ENCODE measurements around the gene AOC2.
A peak's percentile ranks its signal among the peaks of the same experiment; 100 is the strongest.
"Not testable (repeated sequence)": the region's sequence is repeated elsewhere in the genome, so short reads cannot be mapped to it uniquely, and the experiment has no call there.

The AOC2 gene

DNA sequence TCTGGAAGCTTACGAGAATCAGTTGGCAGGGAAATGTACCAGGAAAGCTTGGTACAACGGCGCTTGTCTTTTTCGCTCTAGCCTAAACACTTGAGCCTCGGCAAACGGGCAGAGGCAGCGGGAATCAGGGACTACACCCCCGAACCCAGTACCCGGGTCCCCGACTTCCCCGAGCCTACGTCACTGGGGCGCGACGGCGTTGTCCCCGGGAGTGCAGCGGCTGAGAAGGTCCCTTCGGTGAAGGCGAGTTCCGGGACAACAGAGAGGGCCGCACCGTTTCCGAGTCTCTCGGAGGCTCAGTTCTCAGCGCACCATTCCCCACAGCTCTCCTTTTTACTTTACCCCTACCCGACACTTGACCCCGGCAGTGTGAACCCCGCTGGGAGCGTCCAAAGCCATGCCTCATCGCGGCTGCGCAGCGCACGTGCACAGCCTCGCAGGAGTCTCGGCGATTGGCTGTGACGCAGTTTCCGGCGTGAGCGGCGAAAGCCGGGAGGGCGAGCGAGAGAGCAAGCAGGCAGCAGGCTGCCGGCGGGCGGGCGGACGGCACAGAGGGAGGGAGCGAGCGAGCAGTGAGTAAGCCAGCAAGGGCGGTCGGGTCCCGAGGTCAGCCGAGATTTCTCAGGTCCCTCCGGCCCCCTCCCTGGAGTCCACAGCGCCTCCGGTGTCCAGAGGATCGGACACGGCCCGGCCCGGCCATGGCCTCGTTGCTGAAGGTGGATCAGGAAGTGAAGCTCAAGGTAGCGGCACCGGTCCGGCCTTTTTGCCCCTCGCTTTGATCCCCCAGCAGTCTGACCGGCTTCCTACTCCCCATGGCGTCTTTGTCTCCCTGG lies 11.2 kb upstream of the AOC2 start, which contains the start of gene PSME3:
TSS of gene PSME3 (plus strand) at position 464 of the 833 bp plus-strand sequence. CDS start at position 699, 235 bp downstream.
- DNase-seq (ENCODE audit: low spot score) = peak; percentile 94

DNA sequence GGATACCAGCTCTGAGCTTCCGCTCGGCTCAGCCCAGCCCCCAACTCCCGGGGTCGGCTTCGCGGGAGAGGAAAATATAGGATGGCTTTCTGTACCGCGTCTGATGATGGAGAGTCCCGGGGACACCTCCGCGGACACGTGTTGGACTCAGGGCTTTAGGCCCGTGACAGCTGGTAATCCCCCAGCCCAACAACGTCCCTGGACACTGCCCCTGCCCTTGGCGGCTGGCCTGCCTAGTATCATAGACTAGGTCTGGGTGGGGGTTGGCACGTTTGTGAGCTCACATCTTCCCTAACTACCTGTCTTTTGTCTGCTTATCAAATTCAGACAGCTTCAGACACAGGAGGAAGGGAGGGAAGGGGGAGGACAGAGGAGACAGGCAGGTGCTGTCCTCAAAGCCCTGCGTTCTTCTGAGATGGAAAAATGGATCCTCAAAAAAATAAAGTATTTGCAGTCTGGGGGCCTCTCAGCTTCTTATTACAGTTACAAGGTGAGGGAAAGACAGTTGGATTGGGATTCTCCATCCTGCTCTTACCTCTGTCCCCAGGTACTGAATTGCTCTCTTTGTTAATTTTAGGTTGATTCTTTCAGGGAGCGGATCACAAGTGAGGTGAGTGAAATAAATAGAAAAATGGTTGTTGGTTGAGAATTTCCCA lies 10.5 kb upstream of the AOC2 start:
- no peak for DNase-seq (ENCODE audit: low spot score)

DNA sequence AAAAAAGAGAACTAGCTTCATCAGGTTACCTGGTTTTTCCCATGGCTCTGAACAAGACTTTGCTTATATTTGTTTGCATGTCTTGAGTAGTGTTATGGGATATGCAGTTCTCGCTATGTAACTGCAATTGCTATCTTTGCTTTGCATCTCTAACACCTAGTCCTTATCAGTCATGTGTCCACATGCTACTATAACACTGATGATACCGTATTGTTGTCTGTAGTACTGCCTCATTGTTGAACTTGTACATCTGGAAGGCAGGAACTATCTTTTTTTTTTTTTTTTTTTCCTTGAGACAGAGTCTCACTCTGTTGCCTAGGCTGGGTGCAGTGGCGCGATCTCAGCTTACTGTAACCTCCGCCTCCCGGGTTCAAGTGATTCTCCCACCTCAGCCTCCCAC lies 8.6 kb upstream of the AOC2 start:
- no peak for DNase-seq (ENCODE audit: low spot score)

DNA sequence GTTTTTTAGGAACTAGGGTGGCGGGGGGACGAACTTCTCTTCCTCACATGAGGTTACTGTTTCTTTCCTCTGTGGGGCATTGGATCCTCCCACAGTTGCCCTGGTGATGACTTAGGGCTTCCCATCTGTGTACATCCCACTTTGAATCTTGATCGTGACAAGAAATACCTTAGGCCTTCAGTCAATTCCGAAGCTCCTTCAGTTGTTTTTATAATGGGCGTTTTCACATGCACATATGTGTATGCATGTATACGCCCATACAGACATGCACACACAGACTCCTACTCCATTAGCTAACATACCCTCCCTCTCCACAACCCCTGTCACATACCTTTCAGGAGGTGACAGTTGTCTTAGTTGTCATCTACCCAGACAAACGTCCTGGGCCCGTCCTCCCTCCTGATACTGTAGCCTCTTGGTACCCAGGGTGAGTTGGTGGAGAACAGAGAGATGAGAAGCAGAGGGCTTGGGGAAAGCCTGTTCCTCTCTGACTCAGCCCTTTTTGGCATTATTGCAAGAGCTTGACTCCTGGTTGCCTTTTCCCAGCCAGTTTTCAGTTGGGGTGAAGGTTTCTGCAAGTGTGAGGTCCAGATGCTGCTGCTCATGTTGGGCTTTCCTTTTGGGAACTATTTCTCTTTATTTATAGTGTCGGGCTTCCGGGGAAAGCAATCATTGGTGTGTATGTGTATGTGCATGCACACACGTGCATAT lies 2.2 kb upstream of the AOC2 start:
- no peak for DNase-seq (ENCODE audit: low spot score)

DNA sequence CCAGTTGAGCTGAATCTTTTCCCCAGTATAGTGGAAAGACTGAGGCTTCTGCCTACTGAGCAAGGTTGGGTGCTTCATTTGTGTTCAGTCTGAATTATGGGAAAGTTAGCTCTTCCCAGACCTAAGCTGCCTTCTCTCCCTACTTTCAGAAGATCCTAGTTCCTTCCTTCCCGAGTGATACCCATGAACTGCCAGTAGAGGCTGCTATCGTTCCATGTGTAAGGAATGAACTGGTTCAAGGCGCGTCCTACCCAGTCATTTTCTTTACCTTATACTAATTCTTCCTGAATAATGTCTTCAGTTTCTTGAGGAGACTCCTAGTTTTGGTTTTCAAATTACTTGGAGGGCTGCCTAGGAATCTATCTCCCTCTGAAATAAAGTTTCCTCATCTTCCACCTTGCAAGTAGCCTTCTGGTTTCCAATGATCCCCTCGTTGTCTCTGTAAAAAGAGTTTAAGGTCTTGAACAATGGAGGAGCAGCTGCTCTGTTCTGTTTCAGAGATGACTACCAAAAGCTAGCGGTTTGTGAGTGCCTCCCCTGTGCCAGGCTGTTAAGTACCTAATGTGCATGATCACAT lies 934 bp upstream of the AOC2 start:
- peak; percentile 43 for DNase-seq (ENCODE audit: low spot score)

DNA sequence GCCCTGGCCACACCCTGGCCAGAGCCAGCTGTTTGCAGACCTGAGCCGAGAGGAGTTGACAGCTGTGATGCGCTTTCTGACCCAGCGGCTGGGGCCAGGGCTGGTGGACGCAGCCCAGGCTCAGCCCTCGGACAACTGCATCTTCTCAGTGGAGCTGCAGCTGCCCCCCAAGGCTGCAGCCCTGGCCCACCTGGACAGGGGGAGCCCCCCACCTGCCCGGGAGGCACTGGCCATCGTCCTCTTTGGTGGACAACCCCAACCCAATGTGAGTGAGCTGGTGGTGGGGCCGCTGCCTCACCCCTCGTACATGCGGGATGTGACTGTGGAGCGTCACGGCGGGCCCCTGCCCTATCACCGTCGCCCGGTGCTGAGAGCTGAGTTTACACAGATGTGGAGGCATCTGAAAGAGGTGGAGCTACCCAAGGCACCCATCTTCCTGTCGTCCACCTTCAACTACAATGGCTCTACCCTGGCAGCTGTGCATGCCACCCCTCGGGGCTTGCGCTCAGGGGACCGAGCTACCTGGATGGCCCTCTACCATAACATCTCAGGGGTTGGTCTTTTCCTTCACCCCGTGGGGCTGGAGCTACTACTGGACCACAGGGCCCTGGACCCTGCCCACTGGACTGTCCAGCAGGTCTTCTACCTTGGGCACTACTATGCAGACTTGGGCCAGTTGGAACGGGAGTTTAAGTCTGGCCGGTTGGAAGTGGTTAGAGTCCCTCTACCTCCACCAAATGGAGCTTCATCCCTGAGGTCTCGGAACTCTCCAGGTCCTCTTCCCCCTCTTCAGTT lies 578 bp downstream of the AOC2 start:
- no peak for DNase-seq (ENCODE audit: low spot score)

DNA sequence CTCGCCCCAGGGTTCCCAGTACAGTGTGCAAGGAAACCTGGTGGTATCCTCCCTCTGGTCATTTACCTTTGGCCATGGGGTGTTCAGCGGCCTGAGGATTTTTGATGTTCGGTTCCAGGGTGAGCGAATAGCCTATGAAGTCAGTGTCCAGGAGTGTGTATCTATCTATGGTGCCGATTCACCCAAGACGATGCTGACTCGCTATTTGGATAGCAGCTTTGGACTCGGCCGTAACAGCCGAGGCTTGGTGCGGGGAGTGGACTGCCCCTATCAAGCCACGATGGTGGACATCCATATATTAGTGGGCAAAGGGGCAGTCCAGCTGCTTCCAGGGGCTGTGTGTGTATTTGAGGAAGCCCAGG lies 1.2 kb downstream of the AOC2 start:
- no peak for DNase-seq (ENCODE audit: low spot score)

DNA sequence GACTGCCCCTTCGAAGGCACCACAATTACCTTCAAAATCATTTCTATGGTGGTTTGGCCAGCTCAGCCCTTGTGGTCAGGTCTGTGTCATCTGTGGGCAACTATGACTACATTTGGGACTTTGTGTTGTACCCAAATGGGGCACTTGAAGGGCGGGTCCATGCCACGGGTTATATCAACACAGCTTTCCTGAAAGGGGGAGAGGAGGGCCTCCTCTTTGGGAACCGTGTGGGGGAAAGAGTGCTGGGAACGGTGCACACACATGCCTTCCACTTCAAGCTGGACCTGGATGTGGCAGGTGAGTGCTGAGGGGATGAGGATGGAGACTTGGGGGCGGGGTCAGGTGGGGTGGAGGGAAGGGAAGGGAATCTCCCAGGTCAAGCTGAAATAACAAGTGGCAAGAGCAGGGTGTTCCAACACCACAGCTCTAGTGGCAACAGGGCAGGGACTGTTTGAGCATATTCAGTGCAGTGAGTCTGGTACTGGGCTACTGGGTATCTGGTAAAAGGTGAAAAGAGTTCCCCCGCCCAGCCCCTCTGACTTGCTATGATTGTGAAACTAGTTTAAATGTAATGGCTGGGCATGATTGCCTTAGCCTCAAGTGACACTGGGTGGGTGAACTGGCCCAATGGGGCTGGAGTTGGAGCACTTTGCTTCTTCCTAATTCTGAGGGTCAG lies 1.7 kb downstream of the AOC2 start:
- no peak for DNase-seq (ENCODE audit: low spot score)

DNA sequence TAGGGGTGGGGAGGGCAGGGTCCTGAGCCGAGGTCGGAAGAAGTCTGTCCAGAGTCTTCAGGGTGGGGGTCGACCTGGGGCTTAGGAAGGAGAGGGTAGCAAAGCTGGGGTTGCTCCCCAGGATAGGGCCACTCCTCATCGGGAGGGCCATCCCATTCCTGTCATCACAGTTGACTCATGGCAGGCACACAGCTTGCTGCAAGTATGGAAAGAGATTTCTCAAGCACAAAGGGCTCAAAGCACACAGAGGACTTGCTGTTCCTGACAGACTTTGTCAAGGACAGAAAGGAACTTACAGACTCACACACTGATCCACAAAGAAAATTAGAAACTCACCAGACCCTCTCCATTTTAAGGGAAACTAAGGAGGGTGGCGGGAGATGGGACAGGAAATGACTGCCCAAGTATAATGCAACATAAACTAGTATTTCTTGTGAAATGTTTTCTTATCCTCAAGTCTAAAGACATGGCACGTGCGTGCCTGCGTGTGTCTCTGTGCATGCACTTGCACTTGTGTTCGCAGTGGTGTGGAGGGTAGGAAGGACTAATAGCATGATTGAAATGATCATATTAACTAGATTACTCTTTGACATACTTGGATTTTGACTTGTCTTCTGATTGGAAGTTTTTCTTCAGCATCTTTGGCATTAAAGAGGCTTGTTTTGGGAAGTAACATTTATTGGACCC lies 2.4 kb downstream of the AOC2 start:
- no peak for DNase-seq (ENCODE audit: low spot score)

DNA sequence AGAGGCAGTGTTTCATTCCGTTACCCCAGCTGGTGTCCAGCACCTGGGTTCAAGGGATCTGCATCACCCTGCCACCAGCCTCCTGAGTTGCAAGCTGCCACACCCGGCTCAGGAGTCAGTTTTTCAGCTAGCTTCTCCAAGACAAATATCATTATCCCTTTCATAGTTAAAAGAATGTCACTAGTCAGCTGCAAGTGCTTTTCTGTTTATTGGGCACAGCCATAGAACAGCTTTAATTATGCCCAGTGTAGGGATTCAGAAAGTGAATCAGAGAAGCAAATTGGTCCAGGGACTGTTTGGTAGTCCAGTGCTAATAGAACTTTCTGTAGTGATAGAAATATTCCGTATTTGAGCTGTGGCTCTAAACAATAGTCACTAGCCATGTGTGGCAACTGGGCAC lies 3.7 kb downstream of the AOC2 start:
- no peak for DNase-seq (ENCODE audit: low spot score)

DNA sequence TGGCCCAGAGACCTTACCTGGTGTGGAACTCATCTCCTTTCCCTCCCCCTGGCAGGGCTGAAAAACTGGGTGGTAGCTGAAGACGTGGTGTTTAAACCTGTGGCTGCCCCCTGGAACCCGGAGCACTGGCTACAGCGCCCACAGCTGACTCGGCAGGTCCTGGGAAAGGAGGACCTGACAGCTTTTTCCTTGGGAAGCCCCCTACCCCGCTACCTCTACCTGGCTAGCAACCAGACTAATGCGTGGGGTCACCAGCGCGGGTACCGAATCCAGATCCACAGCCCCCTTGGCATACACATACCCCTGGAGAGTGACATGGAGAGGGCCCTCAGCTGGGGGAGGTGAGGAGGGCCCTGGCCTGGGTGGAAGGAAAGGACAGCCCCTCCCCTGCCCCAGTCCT lies 4.7 kb downstream of the AOC2 start:
- no peak for DNase-seq (ENCODE audit: low spot score)

DNA sequence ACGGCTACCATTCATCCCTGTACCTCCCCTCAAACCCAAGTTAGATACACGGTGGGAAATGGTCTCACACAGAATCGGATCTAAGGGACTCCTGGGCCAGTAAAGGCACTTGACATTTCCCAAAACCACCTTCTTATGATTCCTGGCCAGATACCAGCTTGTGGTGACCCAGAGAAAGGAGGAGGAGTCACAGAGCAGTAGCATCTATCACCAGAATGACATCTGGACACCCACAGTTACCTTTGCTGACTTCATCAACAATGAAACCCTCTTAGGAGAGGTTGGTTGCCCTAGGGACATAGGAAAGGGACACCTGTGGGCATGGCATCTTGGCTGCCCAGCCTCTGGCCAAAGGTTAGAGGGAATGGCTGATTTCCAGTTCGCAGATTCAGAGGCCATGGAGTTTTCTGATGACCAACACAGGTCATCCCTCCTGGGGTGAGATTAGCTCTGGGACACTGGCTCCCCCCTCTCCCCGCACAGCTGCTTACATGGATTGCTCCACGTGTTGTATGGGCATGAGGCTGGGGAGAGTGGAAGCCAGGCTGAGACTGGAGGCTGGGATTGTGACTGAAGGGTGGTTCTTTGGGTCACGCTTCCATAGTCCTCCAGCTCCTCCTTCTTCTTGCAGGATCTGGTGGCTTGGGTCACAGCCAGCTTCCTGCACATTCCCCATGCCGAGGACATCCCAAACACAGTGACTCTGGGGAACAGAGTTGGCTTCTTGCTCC lies 5.2 kb downstream of the AOC2 start:
- DNase-seq (ENCODE audit: low spot score) = no peak

DNA sequence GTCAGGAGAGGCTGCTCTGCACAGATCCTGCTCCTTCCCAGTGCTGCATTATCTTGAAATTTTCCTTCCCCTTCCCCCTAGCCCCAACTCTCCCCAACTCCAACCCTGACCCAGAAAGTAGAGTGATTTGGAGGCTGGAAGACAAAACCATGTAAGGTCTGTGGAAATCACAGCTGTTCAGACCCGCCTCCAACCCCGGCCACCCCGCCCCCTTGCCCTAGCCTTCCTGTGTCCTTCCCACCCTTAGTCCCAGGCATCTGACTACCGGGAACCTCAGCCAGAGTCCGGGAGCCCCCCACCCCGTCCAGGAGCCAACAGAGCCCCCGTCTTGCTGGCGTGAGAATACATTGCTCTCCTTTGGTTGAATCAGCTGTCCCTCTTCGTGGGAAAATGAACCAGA lies 6.6 kb downstream of the AOC2 start, which contains the start of gene AOC3:
TSS of gene AOC3 (plus strand) at position 246 of the 400 bp plus-strand sequence. CDS start at position 391, 145 bp downstream.
- no peak for DNase-seq (ENCODE audit: low spot score)

DNA sequence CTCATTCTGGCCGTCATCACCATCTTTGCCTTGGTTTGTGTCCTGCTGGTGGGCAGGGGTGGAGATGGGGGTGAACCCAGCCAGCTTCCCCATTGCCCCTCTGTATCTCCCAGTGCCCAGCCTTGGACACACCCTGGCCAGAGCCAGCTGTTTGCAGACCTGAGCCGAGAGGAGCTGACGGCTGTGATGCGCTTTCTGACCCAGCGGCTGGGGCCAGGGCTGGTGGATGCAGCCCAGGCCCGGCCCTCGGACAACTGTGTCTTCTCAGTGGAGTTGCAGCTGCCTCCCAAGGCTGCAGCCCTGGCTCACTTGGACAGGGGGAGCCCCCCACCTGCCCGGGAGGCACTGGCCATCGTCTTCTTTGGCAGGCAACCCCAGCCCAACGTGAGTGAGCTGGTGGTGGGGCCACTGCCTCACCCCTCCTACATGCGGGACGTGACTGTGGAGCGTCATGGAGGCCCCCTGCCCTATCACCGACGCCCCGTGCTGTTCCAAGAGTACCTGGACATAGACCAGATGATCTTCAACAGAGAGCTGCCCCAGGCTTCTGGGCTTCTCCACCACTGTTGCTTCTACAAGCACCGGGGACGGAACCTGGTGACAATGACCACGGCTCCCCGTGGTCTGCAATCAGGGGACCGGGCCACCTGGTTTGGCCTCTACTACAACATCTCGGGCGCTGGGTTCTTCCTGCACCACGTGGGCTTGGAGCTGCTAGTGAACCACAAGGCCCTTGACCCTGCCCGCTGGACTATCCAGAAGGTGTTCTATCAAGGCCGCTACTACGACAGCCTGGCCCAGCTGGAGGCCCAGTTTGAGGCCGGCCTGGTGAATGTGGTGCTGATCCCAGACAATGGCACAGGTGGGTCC lies 7.2 kb downstream of the AOC2 start:
- not testable (repeated sequence) for DNase-seq (ENCODE audit: low spot score)

DNA sequence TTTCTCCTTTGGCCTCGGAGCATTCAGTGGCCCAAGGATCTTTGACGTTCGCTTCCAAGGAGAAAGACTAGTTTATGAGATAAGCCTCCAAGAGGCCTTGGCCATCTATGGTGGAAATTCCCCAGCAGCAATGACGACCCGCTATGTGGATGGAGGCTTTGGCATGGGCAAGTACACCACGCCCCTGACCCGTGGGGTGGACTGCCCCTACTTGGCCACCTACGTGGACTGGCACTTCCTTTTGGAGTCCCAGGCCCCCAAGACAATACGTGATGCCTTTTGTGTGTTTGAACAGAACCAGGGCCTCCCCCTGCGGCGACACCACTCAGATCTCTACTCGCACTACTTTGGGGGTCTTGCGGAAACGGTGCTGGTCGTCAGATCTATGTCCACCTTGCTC lies 8.0 kb downstream of the AOC2 start:
- DNase-seq (ENCODE audit: low spot score) = no peak

DNA sequence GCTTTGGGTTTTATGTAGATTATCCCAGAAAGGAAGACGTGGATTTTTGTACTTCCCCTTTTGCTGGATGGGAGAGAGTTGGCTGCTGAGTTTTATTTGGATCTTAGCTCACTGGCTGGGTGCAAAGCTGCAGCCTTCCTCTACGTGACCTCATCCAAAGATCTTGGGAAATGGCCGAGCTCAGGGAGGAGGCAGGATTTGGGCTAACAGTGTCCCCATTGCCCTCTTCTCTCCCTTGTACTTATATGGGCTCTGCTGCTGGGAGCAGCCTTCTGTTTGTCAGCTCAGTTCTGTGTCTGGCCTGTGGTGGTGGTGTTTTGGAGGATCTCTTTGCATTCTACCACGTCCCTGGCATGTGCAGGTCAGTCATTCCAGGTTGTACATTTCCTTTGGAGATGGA lies 8.6 kb downstream of the AOC2 start:
- DNase-seq (ENCODE audit: low spot score) = no peak

DNA sequence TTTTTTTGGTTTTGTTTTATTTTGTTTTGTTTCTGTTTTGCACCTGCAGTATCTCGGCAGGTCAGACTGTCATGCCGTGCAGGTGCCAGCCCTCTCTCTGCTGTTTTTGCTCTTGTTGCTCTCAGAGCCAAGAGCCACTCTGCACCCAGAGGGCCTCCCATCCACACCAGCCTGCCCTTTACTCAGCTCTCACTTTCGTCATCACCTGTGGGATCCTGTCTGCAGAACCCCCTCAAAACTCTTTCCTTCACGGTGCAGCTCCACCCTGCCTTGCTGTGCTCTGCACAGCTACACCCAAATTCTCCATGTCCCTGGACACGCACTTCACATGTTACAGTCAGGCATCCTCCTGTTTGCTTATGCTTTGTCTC lies 9.2 kb downstream of the AOC2 start:
- peak; percentile 24 for DNase-seq (ENCODE audit: low spot score)

DNA sequence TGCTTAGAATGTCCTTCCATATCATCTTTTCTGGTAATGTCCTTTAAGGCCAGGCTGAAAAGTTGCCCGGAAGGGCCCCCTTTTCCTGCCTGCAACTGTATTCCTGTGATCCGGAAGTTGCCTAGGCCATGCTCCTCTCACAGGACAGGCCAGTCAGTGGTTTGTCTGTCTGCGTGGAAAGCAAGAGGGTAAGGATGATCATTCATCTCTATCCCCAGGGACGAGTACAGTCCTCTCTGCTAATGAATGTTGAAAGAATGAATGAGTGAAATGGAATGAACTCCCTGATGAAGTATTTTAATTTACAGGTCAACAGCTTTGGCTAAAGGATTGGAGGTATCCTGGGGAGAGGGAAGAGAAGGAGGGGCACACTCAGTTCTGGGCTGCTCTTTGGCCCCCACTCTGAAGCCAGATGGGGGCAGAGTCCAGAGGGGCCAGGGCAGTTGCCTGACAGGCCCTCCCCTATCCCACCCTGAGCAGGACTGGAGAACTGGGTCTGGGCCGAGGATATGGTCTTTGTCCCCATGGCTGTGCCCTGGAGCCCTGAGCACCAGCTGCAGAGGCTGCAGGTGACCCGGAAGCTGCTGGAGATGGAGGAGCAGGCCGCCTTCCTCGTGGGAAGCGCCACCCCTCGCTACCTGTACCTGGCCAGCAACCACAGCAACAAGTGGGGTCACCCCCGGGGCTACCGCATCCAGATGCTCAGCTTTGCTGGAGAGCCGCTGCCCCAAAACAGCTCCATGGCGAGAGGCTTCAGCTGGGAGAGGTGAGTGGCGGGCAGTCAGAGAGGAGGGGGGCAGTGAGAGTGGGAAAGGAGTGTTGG lies 9.8 kb downstream of the AOC2 start:
- DNase-seq (ENCODE audit: low spot score) = no peak

Data from NAMALWA (cell line).